ENCODE measurements around the gene DTNBP1. TPM values are rescaled to one million over a fixed set of nuclear protein-coding genes. Genes with fewer than 3 reads are reported as not detected.
A peak's percentile ranks its signal among the peaks of the same experiment; 100 is the strongest.

DTNBP1 gene
- polyA plus RNA-seq (2013, experiment 1 of 2): 16.8 TPM
- polyA plus RNA-seq (2013, experiment 2 of 2): 14.6 TPM

GRCh38 chr6:15662326-15663129 is at the start of gene DTNBP1:
Gene DTNBP1 (minus strand): TSS chr6:15663028. CDS start chr6:15662869, 159 bp downstream.
- H3K36me3 ChIP-seq (ENCODE audit: control insufficient read depth, insufficient read depth, low read length): no peaks in the 10 kb centered on the region
- no peak within 1 kb of the TSS for H3K27ac ChIP-seq (ENCODE audit: low read depth, low read length, severe bottlenecking)
- WGBS, 2 experiments (ENCODE audit: insufficient coverage in 2 of 2): 0% methylated on average over 70 to 85 of the region's 98 CpGs
- H3K4me1 ChIP-seq (ENCODE audit: control insufficient read depth, insufficient read depth, low read length, poor library complexity, severe bottlenecking): no peaks in the 10 kb centered on the region
- H3K9me3 ChIP-seq (ENCODE audit: control insufficient read depth, low read length): no peaks in the 10 kb centered on the region
- peak within 1 kb of the TSS; percentile 87 for H3K4me3 ChIP-seq (ENCODE audit: extremely low read depth, insufficient read depth, low read length, poor library complexity, severe bottlenecking)

GRCh38 chr6:15709651-15710269 is 46.9 kb upstream of the DTNBP1 start:
- 83% methylated on average over 1 of the region's 2 CpGs; no CpG with 5 or more reads in 1 of the 2 experiments for WGBS, 2 experiments (ENCODE audit: insufficient coverage in 2 of 2)

GRCh38 chr6:15708231-15708630 is 45.4 kb upstream of the DTNBP1 start:
- Histone ChIP-seq H3K27ac (ENCODE audit: low read depth, low read length, severe bottlenecking) (no peak overlapping the region), H3K9me3 (ENCODE audit: control insufficient read depth, low read length) (no peaks in the 10 kb centered on the region), H3K36me3 (ENCODE audit: control insufficient read depth, insufficient read depth, low read length) (no peaks in the 10 kb centered on the region), H3K4me3 (ENCODE audit: extremely low read depth, insufficient read depth, low read length, poor library complexity, severe bottlenecking) (no peak overlapping the region), H3K4me1 (ENCODE audit: control insufficient read depth, insufficient read depth, low read length, poor library complexity, severe bottlenecking) (no peaks in the 10 kb centered on the region)
- 90 to 92% methylated on average over 2 to 3 of the region's 5 CpGs for WGBS, 2 experiments (ENCODE audit: insufficient coverage in 2 of 2)

More at GRCh38 chr6:15709651-15710269, 46.9 kb upstream of the DTNBP1 start:
- Histone ChIP-seq H3K4me1 (ENCODE audit: control insufficient read depth, insufficient read depth, low read length, poor library complexity, severe bottlenecking) (no peaks in the 10 kb centered on the region), H3K36me3 (ENCODE audit: control insufficient read depth, insufficient read depth, low read length) (no peaks in the 10 kb centered on the region), H3K9me3 (ENCODE audit: control insufficient read depth, low read length) (no peaks in the 10 kb centered on the region), H3K27ac (ENCODE audit: low read depth, low read length, severe bottlenecking) (no peak overlapping the region), H3K4me3 (ENCODE audit: extremely low read depth, insufficient read depth, low read length, poor library complexity, severe bottlenecking) (no peak overlapping the region)

GRCh38 chr6:15705981-15706380 is 43.2 kb upstream of the DTNBP1 start:
- Histone ChIP-seq H3K4me1 (ENCODE audit: control insufficient read depth, insufficient read depth, low read length, poor library complexity, severe bottlenecking) (no peaks in the 10 kb centered on the region), H3K9me3 (ENCODE audit: control insufficient read depth, low read length) (no peaks in the 10 kb centered on the region), H3K27ac (ENCODE audit: low read depth, low read length, severe bottlenecking) (no peak overlapping the region), H3K4me3 (ENCODE audit: extremely low read depth, insufficient read depth, low read length, poor library complexity, severe bottlenecking) (no peak overlapping the region), H3K36me3 (ENCODE audit: control insufficient read depth, insufficient read depth, low read length) (no peaks in the 10 kb centered on the region)
- 77 to 78% methylated on average over 2 to 3 of the region's 3 CpGs for WGBS, 2 experiments (ENCODE audit: insufficient coverage in 2 of 2)

- WGBS, 2 experiments (ENCODE audit: insufficient coverage in 2 of 2): 80 to 91% methylated on average over 1 of the region's 1 CpG
- H3K9me3 ChIP-seq (ENCODE audit: control insufficient read depth, low read length): no peaks in the 10 kb centered on the region
- H3K4me1 ChIP-seq (ENCODE audit: control insufficient read depth, insufficient read depth, low read length, poor library complexity, severe bottlenecking): no peaks in the 10 kb centered on the region
- no peak overlapping the region for H3K4me3 ChIP-seq (ENCODE audit: extremely low read depth, insufficient read depth, low read length, poor library complexity, severe bottlenecking)
- no peak overlapping the region for H3K27ac ChIP-seq (ENCODE audit: low read depth, low read length, severe bottlenecking)
- no peaks in the 10 kb centered on the region for H3K36me3 ChIP-seq (ENCODE audit: control insufficient read depth, insufficient read depth, low read length)
Observed at GRCh38 chr6:15698471-15698870, 35.6 kb upstream of the DTNBP1 start.

GRCh38 chr6:15697895-15698294 is 35.1 kb upstream of the DTNBP1 start:
- no peaks in the 10 kb centered on the region for H3K4me1 ChIP-seq (ENCODE audit: control insufficient read depth, insufficient read depth, low read length, poor library complexity, severe bottlenecking)
- no peaks in the 10 kb centered on the region for H3K36me3 ChIP-seq (ENCODE audit: control insufficient read depth, insufficient read depth, low read length)
- WGBS, 2 experiments (ENCODE audit: insufficient coverage in 2 of 2): 83% methylated on average over 1 of the region's 4 CpGs; no CpG with 5 or more reads in 1 of the 2 experiments
- no peak overlapping the region for H3K27ac ChIP-seq (ENCODE audit: low read depth, low read length, severe bottlenecking)
- no peak overlapping the region for H3K4me3 ChIP-seq (ENCODE audit: extremely low read depth, insufficient read depth, low read length, poor library complexity, severe bottlenecking)
- no peaks in the 10 kb centered on the region for H3K9me3 ChIP-seq (ENCODE audit: control insufficient read depth, low read length)

GRCh38 chr6:15691250-15691869 is 28.5 kb upstream of the DTNBP1 start:
- H3K4me3 ChIP-seq (ENCODE audit: extremely low read depth, insufficient read depth, low read length, poor library complexity, severe bottlenecking): no peak overlapping the region
- H3K27ac ChIP-seq (ENCODE audit: low read depth, low read length, severe bottlenecking): no peak overlapping the region
- WGBS, 2 experiments (ENCODE audit: insufficient coverage in 2 of 2): 23 to 33% methylated on average over 17 to 18 of the region's 23 CpGs
- H3K4me1 ChIP-seq (ENCODE audit: control insufficient read depth, insufficient read depth, low read length, poor library complexity, severe bottlenecking): no peaks in the 10 kb centered on the region
- H3K36me3 ChIP-seq (ENCODE audit: control insufficient read depth, insufficient read depth, low read length): no peaks in the 10 kb centered on the region
- no peaks in the 10 kb centered on the region for H3K9me3 ChIP-seq (ENCODE audit: control insufficient read depth, low read length)

- Histone ChIP-seq H3K9me3 (ENCODE audit: control insufficient read depth, low read length) (no peaks in the 10 kb centered on the region), H3K36me3 (ENCODE audit: control insufficient read depth, insufficient read depth, low read length) (no peaks in the 10 kb centered on the region), H3K4me3 (ENCODE audit: extremely low read depth, insufficient read depth, low read length, poor library complexity, severe bottlenecking) (no peak overlapping the region), H3K27ac (ENCODE audit: low read depth, low read length, severe bottlenecking) (no peak overlapping the region), H3K4me1 (ENCODE audit: control insufficient read depth, insufficient read depth, low read length, poor library complexity, severe bottlenecking) (no peaks in the 10 kb centered on the region)
Observed at GRCh38 chr6:15690510-15690909, 27.7 kb upstream of the DTNBP1 start.

- 84 to 100% methylated on average over 1 to 4 of the region's 5 CpGs for WGBS, 2 experiments (ENCODE audit: insufficient coverage in 2 of 2)
Observed at GRCh38 chr6:15689586-15690482, 27.0 kb upstream of the DTNBP1 start.

GRCh38 chr6:15685619-15686018 is 22.8 kb upstream of the DTNBP1 start:
- H3K36me3 ChIP-seq (ENCODE audit: control insufficient read depth, insufficient read depth, low read length): no peaks in the 10 kb centered on the region
- H3K9me3 ChIP-seq (ENCODE audit: control insufficient read depth, low read length): peaks cover 5% of the 10 kb centered on the region
- no peaks in the 10 kb centered on the region for H3K4me1 ChIP-seq (ENCODE audit: control insufficient read depth, insufficient read depth, low read length, poor library complexity, severe bottlenecking)
- no peak overlapping the region for H3K27ac ChIP-seq (ENCODE audit: low read depth, low read length, severe bottlenecking)
- H3K4me3 ChIP-seq (ENCODE audit: extremely low read depth, insufficient read depth, low read length, poor library complexity, severe bottlenecking): no peak overlapping the region

More at GRCh38 chr6:15689586-15690482, 27.0 kb upstream of the DTNBP1 start:
- H3K4me1 ChIP-seq (ENCODE audit: control insufficient read depth, insufficient read depth, low read length, poor library complexity, severe bottlenecking): no peaks in the 10 kb centered on the region
- H3K36me3 ChIP-seq (ENCODE audit: control insufficient read depth, insufficient read depth, low read length): no peaks in the 10 kb centered on the region
- no peak overlapping the region for H3K4me3 ChIP-seq (ENCODE audit: extremely low read depth, insufficient read depth, low read length, poor library complexity, severe bottlenecking)
- H3K27ac ChIP-seq (ENCODE audit: low read depth, low read length, severe bottlenecking): no peak overlapping the region
- H3K9me3 ChIP-seq (ENCODE audit: control insufficient read depth, low read length): no peaks in the 10 kb centered on the region

All from mesodermal cell (in vitro differentiated cells).